HEK293 (cell line): Measurements from ENCODE around the gene TNFSF10.

Experiments used
- CTCF ChIA-PET: fragments of 350-600 bp; formaldehyde crosslinking; extraction: SDS; loops from one replicate; lab custom pipeline; 2021; ENCODE audit warnings: antibody characterized with exemption; lab: Yijun Ruan, JAX
- POLR2A ChIA-PET: fragments of 300-600 bp; formaldehyde crosslinking; extraction: SDS; loops from one replicate; lab custom pipeline; 2020; ENCODE audit warnings: antibody characterized with exemption, inconsistent platforms; lab: Yijun Ruan, JAX
- H3K27ac ChIP-seq: fragments of 200-500 bp; sonication (Bioruptor generic); 2 replicates; pipeline ENCODE4 v1.5.1; 2014; ENCODE audit warnings: low read depth, low read length, control low read depth, inconsistent platforms; ENCODE audit errors: extremely low read depth
- H3K36me3 ChIP-seq, 2 experiments: fragments of 200-500 bp in 1 of 2; sonication (Bioruptor generic) in 1 of 2; 1 replicate in 1 of 2; 2 replicates in 1 of 2; pipeline ENCODE4 v1.5.1; 2014 to 2017; ENCODE audit warnings: inconsistent platforms in 2 of 2, low read length in 2 of 2; ENCODE audit not compliant: control insufficient read depth in 2 of 2, insufficient read depth in 1 of 2
- H3K4me1 ChIP-seq: fragments of 200-500 bp; sonication (Bioruptor generic); 2 replicates; pipeline ENCODE4 v1.5.1; 2014; ENCODE audit warnings: mild to moderate bottlenecking, low read length, inconsistent platforms; ENCODE audit not compliant: control insufficient read depth, insufficient read depth
- H3K4me3 ChIP-seq: 2 replicates; pipeline ENCODE4 v1.5.1; 2011; ENCODE audit warnings: low read depth, mild to moderate bottlenecking, control low read depth, low read length, moderate library complexity
- H3K9me3 ChIP-seq: fragments of 200-500 bp; sonication (Bioruptor generic); 2 replicates; pipeline ENCODE4 v1.5.1; 2014; ENCODE audit warnings: low read depth, low read length, inconsistent platforms; ENCODE audit not compliant: control insufficient read depth, insufficient read depth
- MZF1 ChIP-seq: fragments of 450-650 bp; formaldehyde crosslinking; IDR thresholded peaks from 2 replicates; pipeline ENCODE4 v1.5.1; 2017; ENCODE audit warnings: missing biosample characterization, missing genetic modification characterization, borderline replicate concordance
- OSR2 ChIP-seq: fragments of 450-650 bp; formaldehyde crosslinking; IDR thresholded peaks from 2 replicates; pipeline ENCODE4 v1.5.1; 2016; ENCODE audit warnings: missing biosample characterization, missing genetic modification characterization
- REPIN1 ChIP-seq: fragments of 450-650 bp; formaldehyde crosslinking; IDR thresholded peaks from 2 replicates; pipeline ENCODE4 v1.5.1; 2017; ENCODE audit warnings: missing biosample characterization, missing genetic modification characterization, low read depth
- YY1 ChIP-seq: fragments of 450-650 bp; formaldehyde crosslinking; IDR thresholded peaks from 2 replicates; pipeline ENCODE4 v1.5.1; 2018; ENCODE audit warnings: missing biosample characterization, missing genetic modification characterization
- ZBTB8A ChIP-seq: fragments of 450-650 bp; formaldehyde crosslinking; IDR thresholded peaks from 2 replicates; pipeline ENCODE4 v1.5.1; 2016; ENCODE audit warnings: missing biosample characterization, missing genetic modification characterization
- ZFP41 ChIP-seq: fragments of 450-650 bp; formaldehyde crosslinking; IDR thresholded peaks from 2 replicates; pipeline ENCODE4 v1.5.1; 2016; ENCODE audit warnings: missing biosample characterization, missing genetic modification characterization, borderline replicate concordance
- ZNF138 ChIP-seq: fragments of 450-650 bp; formaldehyde crosslinking; IDR thresholded peaks from 2 replicates; pipeline ENCODE4 v1.5.1; 2016; ENCODE audit warnings: missing biosample characterization, missing genetic modification characterization, borderline replicate concordance
- ZNF157 ChIP-seq: fragments of 450-650 bp; formaldehyde crosslinking; IDR thresholded peaks from 2 replicates; pipeline ENCODE4 v1.5.1; 2016; ENCODE audit warnings: missing biosample characterization, missing genetic modification characterization
- ZNF24 ChIP-seq: fragments of 450-650 bp; formaldehyde crosslinking; IDR thresholded peaks from 2 replicates; pipeline ENCODE4 v1.5.1; 2016; ENCODE audit warnings: missing biosample characterization, missing genetic modification characterization
- ZNF391 ChIP-seq: fragments of 450-650 bp; formaldehyde crosslinking; IDR thresholded peaks from 2 replicates; pipeline ENCODE4 v1.5.1; 2016; ENCODE audit warnings: low read depth, missing biosample characterization, missing genetic modification characterization, borderline replicate concordance
- ZNF501 ChIP-seq: fragments of 450-650 bp; formaldehyde crosslinking; IDR thresholded peaks from 2 replicates; pipeline ENCODE4 v1.5.1; 2016; ENCODE audit warnings: missing biosample characterization, missing genetic modification characterization
- ZNF521 ChIP-seq: fragments of 450-650 bp; formaldehyde crosslinking; IDR thresholded peaks from 2 replicates; pipeline ENCODE4 v1.5.1; 2017; ENCODE audit warnings: missing biosample characterization, mild to moderate bottlenecking, missing genetic modification characterization
- ZNF548 ChIP-seq: fragments of 450-650 bp; formaldehyde crosslinking; IDR thresholded peaks from 2 replicates; pipeline ENCODE4 v1.5.1; 2016; ENCODE audit warnings: missing biosample characterization, missing genetic modification characterization
- ZNF555 ChIP-seq: fragments of 450-650 bp; formaldehyde crosslinking; conservative IDR thresholded peaks from 2 replicates; pipeline ENCODE4 v1.5.1; 2017; ENCODE audit warnings: missing biosample characterization, mild to moderate bottlenecking, missing genetic modification characterization, inconsistent platforms
- ZNF621 ChIP-seq: fragments of 450-650 bp; formaldehyde crosslinking; IDR thresholded peaks from 2 replicates; pipeline ENCODE4 v1.5.1; 2017; ENCODE audit warnings: missing biosample characterization, missing genetic modification characterization
- ZNF624 ChIP-seq: fragments of 450-650 bp; formaldehyde crosslinking; IDR thresholded peaks from 2 replicates; pipeline ENCODE4 v1.5.1; 2017; ENCODE audit warnings: missing biosample characterization, missing genetic modification characterization
- ZNF664 ChIP-seq: fragments of 450-650 bp; formaldehyde crosslinking; IDR thresholded peaks from 2 replicates; pipeline ENCODE4 v1.5.1; 2016; ENCODE audit warnings: missing biosample characterization, missing genetic modification characterization
- ZNF776 ChIP-seq: fragments of 450-650 bp; formaldehyde crosslinking; IDR thresholded peaks from 2 replicates; pipeline ENCODE4 v1.5.0; 2017; ENCODE audit warnings: missing biosample characterization, missing genetic modification characterization, borderline replicate concordance
- ZNF837 ChIP-seq: fragments of 450-650 bp; formaldehyde crosslinking; IDR thresholded peaks from 2 replicates; pipeline ENCODE4 v1.5.1; 2016; ENCODE audit warnings: missing biosample characterization, missing genetic modification characterization
- ZNF843 ChIP-seq: fragments of 450-650 bp; formaldehyde crosslinking; IDR thresholded peaks from 2 replicates; pipeline ENCODE4 v1.5.1; 2016; ENCODE audit warnings: missing biosample characterization, missing genetic modification characterization
- ZSCAN30 ChIP-seq: fragments of 450-650 bp; IDR thresholded peaks from 2 replicates; pipeline ENCODE4 v1.5.1; 2018; ENCODE audit warnings: missing biosample characterization, mild to moderate bottlenecking, missing genetic modification characterization, moderate library complexity
- TF ChIP-seq, protein P1 (sequence below): fragments of 450-650 bp; formaldehyde crosslinking; IDR thresholded peaks from 2 replicates; pipeline ENCODE4 v1.5.1; 2016; ENCODE audit warnings: missing biosample characterization, missing genetic modification characterization
- TF ChIP-seq, protein P2 (sequence below): fragments of 450-650 bp; formaldehyde crosslinking; IDR thresholded peaks from 2 replicates; pipeline ENCODE4 v1.5.1; 2016; ENCODE audit warnings: missing biosample characterization, missing genetic modification characterization
- TF ChIP-seq, protein P3 (sequence below): fragments of 450-650 bp; formaldehyde crosslinking; IDR thresholded peaks from 2 replicates; pipeline ENCODE4 v1.5.1; 2017; ENCODE audit warnings: missing biosample characterization, missing genetic modification characterization
- TF ChIP-seq, protein P4 (sequence below): fragments of 450-650 bp; formaldehyde crosslinking; IDR thresholded peaks from 2 replicates; pipeline ENCODE4 v1.5.1; 2016; ENCODE audit warnings: missing biosample characterization, missing genetic modification characterization

TNFSF10 gene

DNA sequence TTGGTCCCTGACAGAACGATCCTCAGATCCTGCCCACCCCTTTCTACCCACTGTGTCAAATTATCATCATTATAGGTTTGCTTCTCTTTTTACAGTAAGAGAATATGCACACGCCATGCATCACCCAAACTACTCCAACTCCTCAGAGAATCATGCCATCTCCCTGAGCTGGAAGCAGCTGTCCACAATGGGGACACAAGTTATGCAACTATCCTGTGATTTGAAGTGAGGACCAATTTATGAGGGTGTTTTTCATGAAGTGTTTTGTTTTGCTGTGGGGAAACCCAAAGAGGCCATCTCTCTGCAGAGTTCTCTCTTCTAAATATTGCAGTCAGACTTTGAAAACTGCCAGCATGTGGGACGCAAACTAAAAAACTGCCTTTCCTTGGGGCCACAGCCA is 35.8 kb upstream of the TNFSF10 start:
- Histone ChIP-seq H3K27ac (no peak overlapping the region), H3K4me1 (no peaks in the 10 kb centered on the region), H3K36me3 (no peaks in the 10 kb centered on the region), H3K9me3 (no peaks in the 10 kb centered on the region), H3K4me3 (no peak overlapping the region)
- ChIA-PET CTCF (no interaction called here), POLR2A (no interaction called here)
- no peak for TF ChIP-seq ZNF521
- TF ChIP-seq, protein P1, sequence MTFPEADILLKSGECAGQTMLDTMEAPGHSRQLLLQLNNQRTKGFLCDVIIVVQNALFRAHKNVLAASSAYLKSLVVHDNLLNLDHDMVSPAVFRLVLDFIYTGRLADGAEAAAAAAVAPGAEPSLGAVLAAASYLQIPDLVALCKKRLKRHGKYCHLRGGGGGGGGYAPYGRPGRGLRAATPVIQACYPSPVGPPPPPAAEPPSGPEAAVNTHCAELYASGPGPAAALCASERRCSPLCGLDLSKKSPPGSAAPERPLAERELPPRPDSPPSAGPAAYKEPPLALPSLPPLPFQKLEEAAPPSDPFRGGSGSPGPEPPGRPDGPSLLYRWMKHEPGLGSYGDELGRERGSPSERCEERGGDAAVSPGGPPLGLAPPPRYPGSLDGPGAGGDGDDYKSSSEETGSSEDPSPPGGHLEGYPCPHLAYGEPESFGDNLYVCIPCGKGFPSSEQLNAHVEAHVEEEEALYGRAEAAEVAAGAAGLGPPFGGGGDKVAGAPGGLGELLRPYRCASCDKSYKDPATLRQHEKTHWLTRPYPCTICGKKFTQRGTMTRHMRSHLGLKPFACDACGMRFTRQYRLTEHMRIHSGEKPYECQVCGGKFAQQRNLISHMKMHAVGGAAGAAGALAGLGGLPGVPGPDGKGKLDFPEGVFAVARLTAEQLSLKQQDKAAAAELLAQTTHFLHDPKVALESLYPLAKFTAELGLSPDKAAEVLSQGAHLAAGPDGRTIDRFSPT (tag by site-specific recombination) = no peak
- TF ChIP-seq ZNF776 = no peak
- TF ChIP-seq, protein P2, sequence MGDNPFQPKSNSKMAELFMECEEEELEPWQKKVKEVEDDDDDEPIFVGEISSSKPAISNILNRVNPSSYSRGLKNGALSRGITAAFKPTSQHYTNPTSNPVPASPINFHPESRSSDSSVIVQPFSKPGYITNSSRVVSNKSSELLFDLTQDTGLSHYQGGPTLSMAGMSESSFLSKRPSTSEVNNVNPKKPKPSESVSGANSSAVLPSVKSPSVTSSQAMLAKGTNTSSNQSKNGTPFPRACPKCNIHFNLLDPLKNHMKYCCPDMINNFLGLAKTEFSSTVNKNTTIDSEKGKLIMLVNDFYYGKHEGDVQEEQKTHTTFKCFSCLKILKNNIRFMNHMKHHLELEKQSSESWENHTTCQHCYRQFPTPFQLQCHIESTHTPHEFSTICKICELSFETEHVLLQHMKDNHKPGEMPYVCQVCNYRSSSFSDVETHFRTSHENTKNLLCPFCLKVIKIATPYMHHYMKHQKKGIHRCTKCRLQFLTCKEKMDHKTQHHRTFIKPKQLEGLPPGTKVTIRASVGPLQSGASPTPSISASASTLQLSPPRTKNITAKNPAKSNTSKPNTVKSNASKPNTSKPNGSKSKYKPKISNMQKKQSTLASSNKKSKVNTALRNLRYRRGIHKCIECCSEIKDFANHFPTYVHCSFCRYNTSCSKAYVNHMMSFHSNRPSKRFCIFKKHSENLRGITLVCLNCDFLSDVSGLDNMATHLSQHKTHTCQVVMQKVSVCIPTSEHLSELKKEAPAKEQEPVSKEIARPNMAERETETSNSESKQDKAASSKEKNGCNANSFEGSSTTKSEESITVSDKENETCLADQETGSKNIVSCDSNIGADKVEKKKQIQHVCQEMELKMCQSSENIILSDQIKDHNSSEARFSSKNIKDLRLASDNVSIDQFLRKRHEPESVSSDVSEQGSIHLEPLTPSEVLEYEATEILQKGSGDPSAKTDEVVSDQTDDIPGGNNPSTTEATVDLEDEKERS (tag by site-specific recombination) = no peak
- no peak for TF ChIP-seq ZBTB8A (tag by site-specific recombination)
- no peak for TF ChIP-seq ZNF555 (tag by site-specific recombination)
- no peak for TF ChIP-seq MZF1
- TF ChIP-seq ZSCAN30 (tag by site-specific recombination) = no peak
- no peak for TF ChIP-seq ZNF624 (tag by site-specific recombination)

DNA sequence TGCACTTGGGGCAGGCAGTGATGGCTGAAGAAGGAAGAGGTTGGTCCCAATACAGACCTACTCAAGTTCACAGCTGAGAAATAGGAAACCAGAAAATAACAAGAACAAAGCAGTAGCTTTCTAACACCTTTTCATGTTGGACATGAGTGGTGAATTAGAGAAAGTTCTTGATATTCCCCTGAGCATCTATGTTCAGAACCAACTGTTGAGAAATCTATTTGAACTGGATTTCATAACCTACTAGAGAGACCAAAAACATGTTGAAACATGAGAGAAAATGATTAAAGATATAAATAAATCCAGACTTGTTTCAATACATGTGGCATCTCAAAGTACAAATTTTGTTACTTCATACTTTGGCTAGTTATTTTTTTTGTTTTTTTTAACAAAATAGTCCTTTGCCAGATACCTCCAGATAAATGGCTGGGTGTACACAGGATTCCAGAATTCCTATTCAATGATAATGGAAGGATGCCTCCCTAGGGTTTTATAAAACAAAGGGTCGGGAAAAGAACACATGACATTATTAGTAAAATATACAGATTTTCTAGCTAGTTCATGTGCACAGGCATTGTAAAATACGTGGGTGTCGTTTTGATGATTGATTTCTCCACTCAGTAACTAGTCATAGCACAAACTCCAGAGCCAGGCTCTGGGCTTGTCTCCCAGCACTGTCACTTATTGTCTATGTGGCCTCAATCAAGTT is 34.4 kb upstream of the TNFSF10 start:
- POLR2A ChIA-PET = interaction anchor here (0.9 kb wide), 1 partner anchor 8 kb away, joined by 3 read pairs; no protein-coding TSS in a partner anchor
- H3K27ac ChIP-seq = no peak overlapping the region
- H3K4me3 ChIP-seq = no peak overlapping the region
- H3K9me3 ChIP-seq = no peaks in the 10 kb centered on the region
- TF ChIP-seq ZNF501 (tag by site-specific recombination) (no peak), ZNF843 (tag by site-specific recombination) (no peak), ZNF24 (tag by site-specific recombination) (no peak), ZNF664 (tag by site-specific recombination) (no peak), ZFP41 (tag by site-specific recombination) (no peak), ZNF837 (no peak), ZNF776 (no peak), ZNF621 (tag by site-specific recombination) (no peak), ZNF391 (tag by site-specific recombination) (no peak), ZNF521 (no peak), YY1 (tag by site-specific recombination) (no peak), ZNF138 (tag by site-specific recombination) (no peak), REPIN1 (no peak), ZNF548 (tag by site-specific recombination) (no peak), ZNF157 (tag by site-specific recombination) (no peak), OSR2 (no peak)
- TF ChIP-seq, protein P3, sequence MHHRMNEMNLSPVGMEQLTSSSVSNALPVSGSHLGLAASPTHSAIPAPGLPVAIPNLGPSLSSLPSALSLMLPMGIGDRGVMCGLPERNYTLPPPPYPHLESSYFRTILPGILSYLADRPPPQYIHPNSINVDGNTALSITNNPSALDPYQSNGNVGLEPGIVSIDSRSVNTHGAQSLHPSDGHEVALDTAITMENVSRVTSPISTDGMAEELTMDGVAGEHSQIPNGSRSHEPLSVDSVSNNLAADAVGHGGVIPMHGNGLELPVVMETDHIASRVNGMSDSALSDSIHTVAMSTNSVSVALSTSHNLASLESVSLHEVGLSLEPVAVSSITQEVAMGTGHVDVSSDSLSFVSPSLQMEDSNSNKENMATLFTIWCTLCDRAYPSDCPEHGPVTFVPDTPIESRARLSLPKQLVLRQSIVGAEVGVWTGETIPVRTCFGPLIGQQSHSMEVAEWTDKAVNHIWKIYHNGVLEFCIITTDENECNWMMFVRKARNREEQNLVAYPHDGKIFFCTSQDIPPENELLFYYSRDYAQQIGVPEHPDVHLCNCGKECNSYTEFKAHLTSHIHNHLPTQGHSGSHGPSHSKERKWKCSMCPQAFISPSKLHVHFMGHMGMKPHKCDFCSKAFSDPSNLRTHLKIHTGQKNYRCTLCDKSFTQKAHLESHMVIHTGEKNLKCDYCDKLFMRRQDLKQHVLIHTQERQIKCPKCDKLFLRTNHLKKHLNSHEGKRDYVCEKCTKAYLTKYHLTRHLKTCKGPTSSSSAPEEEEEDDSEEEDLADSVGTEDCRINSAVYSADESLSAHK = no peak
- TF ChIP-seq, protein P4, sequence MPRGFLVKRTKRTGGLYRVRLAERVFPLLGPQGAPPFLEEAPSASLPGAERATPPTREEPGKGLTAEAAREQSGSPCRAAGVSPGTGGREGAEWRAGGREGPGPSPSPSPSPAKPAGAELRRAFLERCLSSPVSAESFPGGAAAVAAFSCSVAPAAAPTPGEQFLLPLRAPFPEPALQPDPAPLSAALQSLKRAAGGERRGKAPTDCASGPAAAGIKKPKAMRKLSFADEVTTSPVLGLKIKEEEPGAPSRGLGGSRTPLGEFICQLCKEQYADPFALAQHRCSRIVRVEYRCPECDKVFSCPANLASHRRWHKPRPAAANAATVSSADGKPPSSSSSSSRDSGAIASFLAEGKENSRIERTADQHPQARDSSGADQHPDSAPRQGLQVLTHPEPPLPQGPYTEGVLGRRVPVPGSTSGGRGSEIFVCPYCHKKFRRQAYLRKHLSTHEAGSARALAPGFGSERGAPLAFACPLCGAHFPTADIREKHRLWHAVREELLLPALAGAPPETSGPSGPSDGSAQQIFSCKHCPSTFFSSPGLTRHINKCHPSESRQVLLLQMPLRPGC (tag by site-specific recombination) = no peak
- TF ChIP-seq, all 188 proteins: peak for 0
- Histone ChIP-seq H3K4me1 (no peaks in the 10 kb centered on the region), H3K36me3 (no peaks in the 10 kb centered on the region)
- CTCF ChIA-PET = interaction anchor here (0.5 kb wide), 1 partner anchor 899 kb away, joined by 3 read pairs; no protein-coding TSS in a partner anchor
